ENCODE measurements around the gene FERMT3. TPM values are rescaled to one million over a fixed set of nuclear protein-coding genes. Genes with fewer than 3 reads are reported as not detected.

FERMT3 gene
- total RNA-seq, 1 experiment from 2014 or later = 10.6 TPM

DNA sequence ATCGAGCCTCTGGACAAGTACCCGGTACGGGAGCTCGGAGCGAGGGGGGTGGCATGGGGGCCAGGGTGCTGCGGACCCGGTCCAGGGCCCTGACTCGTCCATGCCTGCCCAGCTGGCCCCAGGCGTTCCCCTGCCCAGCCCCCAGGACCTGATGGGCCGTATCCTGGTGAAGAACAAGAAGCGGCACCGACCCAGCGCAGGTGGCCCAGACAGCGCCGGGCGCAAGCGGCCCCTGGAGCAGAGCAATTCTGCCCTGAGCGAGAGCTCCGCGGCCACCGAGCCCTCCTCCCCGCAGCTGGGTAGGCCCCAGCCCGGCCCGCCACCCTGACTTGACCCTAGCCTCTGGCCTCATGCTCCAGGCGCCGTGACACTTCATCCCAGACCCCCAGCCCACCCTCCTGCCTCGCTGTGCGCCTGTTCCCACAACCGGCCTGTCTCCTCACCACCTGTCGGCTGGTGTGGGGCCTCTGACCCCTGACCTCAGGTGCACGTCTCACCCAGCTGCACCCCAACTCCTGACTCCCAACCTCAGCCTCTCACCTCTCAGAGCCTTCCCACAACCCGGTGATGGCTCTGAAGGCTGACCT lies 52.5 kb downstream of the FERMT3 start:
- H3K27ac Mint-ChIP-seq = no peak overlapping the region
- Histone ChIP-seq H2AFZ (ENCODE audit: low read length) (no peak overlapping the region), H3K4ac (ENCODE audit: low read depth, low read length) (no peak overlapping the region), H3K23ac (ENCODE audit: insufficient read length, low read depth, low read length) (no peak overlapping the region), H3K27me3 (ENCODE audit: insufficient read depth, low read length) (no peaks in the 10 kb centered on the region), H3K27ac (ENCODE audit: insufficient read length, low read depth, low read length) (no peak overlapping the region), H2BK15ac (ENCODE audit: low read depth, low read length) (no peak overlapping the region), H3K4me1 (ENCODE audit: insufficient read depth, low read length) (no peaks in the 10 kb centered on the region), H3K9ac (ENCODE audit: extremely low read depth, insufficient read length, low read length) (no peak overlapping the region), H2BK5ac (ENCODE audit: insufficient read length, low read length) (no peak overlapping the region), H2BK12ac (ENCODE audit: insufficient read length, low read depth, low read length) (no peak overlapping the region), H2BK20ac (ENCODE audit: low read depth, low read length, poor library complexity, severe bottlenecking) (no peak overlapping the region), H2AK5ac (ENCODE audit: insufficient read length, low read length) (no peak overlapping the region), H3K18ac (ENCODE audit: insufficient read length, low read depth, low read length) (no peak overlapping the region), H3K4me2 (ENCODE audit: insufficient read depth, insufficient read length, low read length) (no peak overlapping the region), H4K91ac (ENCODE audit: insufficient read length, low read depth, low read length) (no peak overlapping the region), H2BK120ac (ENCODE audit: low read depth, low read length, poor library complexity, severe bottlenecking) (no peak overlapping the region), H3K79me1 (ENCODE audit: insufficient read depth, low read depth, low read length, poor library complexity, severe bottlenecking) (no peaks in the 10 kb centered on the region), H3K23me2 (ENCODE audit: insufficient read length, low read depth, low read length, poor library complexity, severe bottlenecking) (no peaks in the 10 kb centered on the region), H4K5ac (ENCODE audit: insufficient read length, low read depth, low read length) (no peak overlapping the region), H4K8ac (replicated peaks; ENCODE audit: insufficient read length, low read depth, low read length) (no peak overlapping the region), H3K9me3 (ENCODE audit: control insufficient read depth, low read depth, low read length) (no peaks in the 10 kb centered on the region), H3T11ph (ENCODE audit: low read length) (no peak overlapping the region), H3K56ac (ENCODE audit: insufficient read length, low read depth, low read length) (no peak overlapping the region), H3K14ac (ENCODE audit: insufficient read depth, low read length) (no peak overlapping the region), H4K20me1 (ENCODE audit: control insufficient read depth, insufficient read depth, insufficient read length) (no peaks in the 10 kb centered on the region), H3K79me2 (ENCODE audit: insufficient read depth, low read length) (no peaks in the 10 kb centered on the region)
- H3K9me3 Mint-ChIP-seq = no peaks in the 10 kb centered on the region
- no peaks in the 10 kb centered on the region for H3K27me3 Mint-ChIP-seq (ENCODE audit: low read depth)
- H3K4me1 Mint-ChIP-seq = peaks cover 0 to 8% of the 10 kb centered on the region in 2 experiments; a peak in 3 of 4 replicates
- no peak for DNase-seq
- TF ChIP-seq, protein P1, sequence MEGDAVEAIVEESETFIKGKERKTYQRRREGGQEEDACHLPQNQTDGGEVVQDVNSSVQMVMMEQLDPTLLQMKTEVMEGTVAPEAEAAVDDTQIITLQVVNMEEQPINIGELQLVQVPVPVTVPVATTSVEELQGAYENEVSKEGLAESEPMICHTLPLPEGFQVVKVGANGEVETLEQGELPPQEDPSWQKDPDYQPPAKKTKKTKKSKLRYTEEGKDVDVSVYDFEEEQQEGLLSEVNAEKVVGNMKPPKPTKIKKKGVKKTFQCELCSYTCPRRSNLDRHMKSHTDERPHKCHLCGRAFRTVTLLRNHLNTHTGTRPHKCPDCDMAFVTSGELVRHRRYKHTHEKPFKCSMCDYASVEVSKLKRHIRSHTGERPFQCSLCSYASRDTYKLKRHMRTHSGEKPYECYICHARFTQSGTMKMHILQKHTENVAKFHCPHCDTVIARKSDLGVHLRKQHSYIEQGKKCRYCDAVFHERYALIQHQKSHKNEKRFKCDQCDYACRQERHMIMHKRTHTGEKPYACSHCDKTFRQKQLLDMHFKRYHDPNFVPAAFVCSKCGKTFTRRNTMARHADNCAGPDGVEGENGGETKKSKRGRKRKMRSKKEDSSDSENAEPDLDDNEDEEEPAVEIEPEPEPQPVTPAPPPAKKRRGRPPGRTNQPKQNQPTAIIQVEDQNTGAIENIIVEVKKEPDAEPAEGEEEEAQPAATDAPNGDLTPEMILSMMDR (conservative IDR thresholded peaks at IDR 0.05) = no peak
- no CpG with 5 or more reads among the region's 32 CpGs for WGBS (ENCODE audit: extremely low coverage, insufficient read length, low lambda C conversion rate)
- H3K4me3 Mint-ChIP-seq = no peak overlapping the region
- peaks cover 46 to 86% (median 71%) of the 10 kb centered on the region in 3 experiments for H3K36me3 Mint-ChIP-seq (ENCODE audit: insufficient read depth in 1 of 3, low read depth in 3 of 3)
